ENCODE measurements around the gene RNASE3. TPM values are rescaled to one million over a fixed set of nuclear protein-coding genes. Genes with fewer than 3 reads are reported as not detected.
"Not testable (repeated sequence)": the region's sequence is repeated elsewhere in the genome, so short reads cannot be mapped to it uniquely, and the experiment has no call there.

The RNASE3 gene
- under 1 TPM in 1 of 3 donors, not detected in 2; 0.72 TPM for total RNA-seq
- 0.16 TPM for total RNA-seq (2013)

DNA sequence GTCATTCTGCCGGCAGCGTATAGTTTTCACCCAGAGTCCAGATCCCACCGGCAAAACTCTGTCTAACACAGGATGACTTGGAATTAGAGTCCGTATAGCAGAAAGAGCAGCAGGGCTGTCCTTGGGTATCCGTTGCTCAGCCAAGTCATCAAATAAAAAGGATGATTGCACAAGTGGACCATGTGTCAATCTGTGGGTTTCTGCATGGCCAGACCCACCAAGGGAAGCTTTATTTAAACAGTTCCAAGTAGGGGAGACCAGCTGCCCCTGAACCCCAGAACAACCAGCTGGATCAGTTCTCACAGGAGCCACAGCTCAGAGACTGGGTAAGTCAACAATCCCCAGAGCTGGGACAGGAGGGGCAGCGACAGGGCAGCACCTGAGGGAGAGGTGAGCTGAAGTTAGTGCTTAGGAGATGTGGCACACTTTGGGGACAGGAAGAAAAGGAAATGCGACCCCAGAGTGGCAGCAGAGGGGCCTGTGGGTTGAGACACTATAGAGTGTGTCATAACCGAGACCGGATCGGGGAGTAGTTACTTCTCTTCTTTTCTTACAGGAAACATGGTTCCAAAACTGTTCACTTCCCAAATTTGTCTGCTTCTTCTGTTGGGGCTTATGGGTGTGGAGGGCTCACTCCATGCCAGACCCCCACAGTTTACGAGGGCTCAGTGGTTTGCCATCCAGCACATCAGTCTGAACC, at the start of gene RNASE3:
Gene RNASE3 (plus strand): TSS at position 260 of the 700 bp plus-strand sequence. CDS start 302 bp downstream, at position 562.
- H3K4me1 ChIP-seq (ENCODE audit: control insufficient read depth, insufficient read depth, low read length); intact Hi-C loops (cut with micrococcal nuclease); H3K4me3 ChIP-seq (ENCODE audit: low read length); H3K4me3 Mint-ChIP-seq; ATAC-seq; H3K27ac Mint-ChIP-seq; H3K9me3 Mint-ChIP-seq; H3K27me3 ChIP-seq (ENCODE audit: control insufficient read depth, insufficient read depth, low read length); DNase-seq; H3K36me3 ChIP-seq (ENCODE audit: control insufficient read depth, insufficient read depth, low read length); H3K4me1 Mint-ChIP-seq; H3K36me3 Mint-ChIP-seq; H3K9me3 ChIP-seq (ENCODE audit: control insufficient read depth, insufficient read depth, low read length): not testable (repeated sequence)
- peak within 1 kb of the TSS; percentile 14 for H3K27ac ChIP-seq (ENCODE audit: low read length)
- peaks cover 23 to 38% of the 10 kb centered on the region in 2 donors for H3K27me3 Mint-ChIP-seq (ENCODE audit: low read depth in 2 of 2)
- 59% methylated on average over 9 of the region's 11 CpGs for WGBS (ENCODE audit: insufficient coverage)

- Mint-ChIP-seq H3K27ac (no peak overlapping the region), H3K36me3 (no peaks in the 10 kb centered on the region), H3K4me1 (no peaks in the 10 kb centered on the region), H3K27me3 (ENCODE audit: low read depth in 2 of 2) (peaks cover 0 to 2% of the 10 kb centered on the region in 2 donors), H3K9me3 (no peaks in the 10 kb centered on the region), H3K4me3 (no peak overlapping the region)
- ATAC-seq = no peak
- TF ChIP-seq CTCF (IDR thresholded peaks at IDR 0.05) = no peak
- H3K9me3 ChIP-seq (ENCODE audit: control insufficient read depth, insufficient read depth, low read length) = no peaks in the 10 kb centered on the region
- DNase-seq = no peak
- H3K36me3 ChIP-seq (ENCODE audit: control insufficient read depth, insufficient read depth, low read length) = no peaks in the 10 kb centered on the region
- intact Hi-C loops (cut with micrococcal nuclease) = no loop called here
- H3K4me1 ChIP-seq (ENCODE audit: control insufficient read depth, insufficient read depth, low read length) = no peaks in the 10 kb centered on the region
- WGBS (ENCODE audit: insufficient coverage) = 73% methylated on average over 5 of the region's 6 CpGs
- H3K27me3 ChIP-seq (ENCODE audit: control insufficient read depth, insufficient read depth, low read length) = no peaks in the 10 kb centered on the region
- no peak overlapping the region for H3K4me3 ChIP-seq (ENCODE audit: low read length)
- no peak overlapping the region for H3K27ac ChIP-seq (ENCODE audit: low read length)
These were observed 44.6 kb upstream of the RNASE3 start for GRCh38 chr14:20846560-20846959.

- Mint-ChIP-seq H3K4me3 (no peak overlapping the region), H3K9me3 (no peaks in the 10 kb centered on the region), H3K27me3 (ENCODE audit: low read depth in 2 of 2) (peaks cover 0 to 2% of the 10 kb centered on the region in 2 donors), H3K36me3 (no peaks in the 10 kb centered on the region), H3K27ac (no peak overlapping the region), H3K4me1 (no peaks in the 10 kb centered on the region)
- TF ChIP-seq CTCF (IDR thresholded peaks at IDR 0.05) = no peak
- 82% methylated on average over 9 of the region's 9 CpGs for WGBS (ENCODE audit: insufficient coverage)
- DNase-seq (no peak), ATAC-seq (no peak)
- intact Hi-C loops (cut with micrococcal nuclease) = no loop called here
- Histone ChIP-seq H3K4me1 (ENCODE audit: control insufficient read depth, insufficient read depth, low read length) (no peaks in the 10 kb centered on the region), H3K9me3 (ENCODE audit: control insufficient read depth, insufficient read depth, low read length) (no peaks in the 10 kb centered on the region), H3K27ac (ENCODE audit: low read length) (no peak overlapping the region), H3K4me3 (ENCODE audit: low read length) (no peak overlapping the region), H3K27me3 (ENCODE audit: control insufficient read depth, insufficient read depth, low read length) (no peaks in the 10 kb centered on the region), H3K36me3 (ENCODE audit: control insufficient read depth, insufficient read depth, low read length) (no peaks in the 10 kb centered on the region)
These were observed 42.8 kb upstream of the RNASE3 start for GRCh38 chr14:20848316-20848954.

- Histone ChIP-seq H3K27ac (ENCODE audit: low read length) (no peak overlapping the region), H3K4me3 (ENCODE audit: low read length) (no peak overlapping the region), H3K36me3 (ENCODE audit: control insufficient read depth, insufficient read depth, low read length) (no peaks in the 10 kb centered on the region), H3K27me3 (ENCODE audit: control insufficient read depth, insufficient read depth, low read length) (no peaks in the 10 kb centered on the region), H3K4me1 (ENCODE audit: control insufficient read depth, insufficient read depth, low read length) (no peaks in the 10 kb centered on the region), H3K9me3 (ENCODE audit: control insufficient read depth, insufficient read depth, low read length) (no peaks in the 10 kb centered on the region)
- no peak overlapping the region for H3K4me3 Mint-ChIP-seq
- no peaks in the 10 kb centered on the region for H3K9me3 Mint-ChIP-seq
- no peak for TF ChIP-seq CTCF (IDR thresholded peaks at IDR 0.05)
- H3K36me3 Mint-ChIP-seq = no peaks in the 10 kb centered on the region
- no peak for DNase-seq
- no peak for ATAC-seq
- intact Hi-C loops (cut with micrococcal nuclease) = no loop called here
- H3K4me1 Mint-ChIP-seq = no peaks in the 10 kb centered on the region
- no peak overlapping the region for H3K27ac Mint-ChIP-seq
- H3K27me3 Mint-ChIP-seq (ENCODE audit: low read depth in 2 of 2) = peaks cover 0 to 2% of the 10 kb centered on the region in 2 donors
- 58% methylated on average over 4 of the region's 4 CpGs for WGBS (ENCODE audit: insufficient coverage)
These were observed 42.1 kb upstream of the RNASE3 start for GRCh38 chr14:20848955-20849570.
